ENCODE measurements around the gene SYPL2. TPM values are rescaled to one million over a fixed set of nuclear protein-coding genes. Genes with fewer than 3 reads are reported as not detected.

The SYPL2 gene
- polyA plus RNA-seq, 4 donors: 5.6 to 14.0 (median 11.2) TPM

DNA sequence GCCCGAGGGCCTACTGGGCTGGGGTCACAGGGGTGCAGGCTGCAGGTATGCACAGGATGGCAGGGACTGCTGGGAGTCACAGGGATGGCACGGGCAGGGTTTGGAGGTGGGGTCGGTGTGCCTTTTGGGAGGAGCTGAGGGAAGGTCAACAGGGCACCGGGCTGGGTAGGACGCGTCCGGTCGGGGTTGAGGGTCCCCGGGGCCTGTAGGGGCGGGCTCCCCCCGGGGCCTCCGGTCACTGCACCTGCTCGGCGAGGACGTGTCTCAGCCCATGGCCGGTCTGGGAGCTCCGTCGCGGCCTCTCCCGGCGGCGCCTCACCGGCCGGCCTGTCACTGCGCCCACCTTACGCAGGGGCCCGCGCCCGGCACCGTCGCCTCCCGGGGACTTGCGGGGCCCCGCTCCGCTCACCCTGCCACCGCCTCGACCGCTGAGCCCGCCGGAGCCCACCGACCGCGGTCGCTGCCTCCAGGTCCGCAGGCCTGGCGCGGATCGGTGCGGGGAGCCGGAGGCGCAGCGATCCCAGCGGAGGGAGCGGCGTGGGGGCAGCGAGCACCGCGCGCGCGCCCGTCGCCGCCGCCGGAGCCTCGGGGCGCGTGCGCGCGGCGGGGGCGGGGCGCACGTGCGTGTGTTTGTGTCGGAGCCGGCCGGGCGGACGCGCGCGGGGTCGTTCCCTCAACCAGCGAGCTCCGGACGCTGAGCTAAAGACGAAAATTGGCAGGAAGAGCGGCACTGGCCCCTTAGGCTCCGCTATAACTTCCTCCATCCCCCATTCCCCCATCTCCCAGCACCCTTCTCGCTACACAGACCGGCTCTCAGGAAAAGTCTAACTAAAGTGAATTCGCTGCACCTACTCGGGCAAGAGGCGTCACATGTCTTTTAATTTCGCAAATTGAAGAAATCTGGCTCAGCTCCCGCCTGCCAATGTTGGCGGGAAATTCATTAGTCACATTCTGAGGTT is 43.1 kb downstream of the SYPL2 start, which contains the start of gene AMIGO1:
TSS of gene AMIGO1 (minus strand) at position 552 of the 959 bp plus-strand sequence. CDS start 815 bp downstream, outside the sequence.
- no peak for DNase-seq (ENCODE audit: low read depth in 4 of 4, low spot score in 2 of 4)

DNA sequence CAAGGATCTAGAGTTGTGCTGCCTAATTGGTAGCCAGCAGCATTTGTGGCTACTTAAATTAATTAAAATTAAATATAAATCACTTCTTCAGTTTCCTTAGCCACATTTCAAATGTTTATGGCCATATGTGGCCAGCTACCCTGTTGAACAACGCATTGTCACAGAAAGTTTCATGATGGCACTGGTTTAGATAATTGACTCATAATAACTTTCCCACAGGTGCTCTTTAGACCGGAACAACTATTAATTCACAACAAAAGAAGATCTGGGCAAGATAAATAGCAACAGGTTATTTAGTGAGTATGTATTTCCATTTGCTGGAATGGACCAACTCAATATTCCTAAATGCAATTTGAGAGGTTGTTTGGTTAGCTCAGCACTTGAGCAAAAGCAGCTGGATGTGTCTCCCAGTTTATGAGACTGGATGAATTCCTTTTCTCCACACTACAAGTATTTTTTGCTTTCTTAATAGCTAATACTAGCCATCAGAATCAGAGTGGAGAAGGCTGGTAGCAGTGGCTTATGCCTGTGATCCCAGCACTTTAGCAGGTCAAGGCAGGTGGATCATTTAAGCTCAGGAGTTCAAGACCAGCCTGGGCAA is 46.9 kb downstream of the SYPL2 start:
- DNase-seq (ENCODE audit: low read depth in 4 of 4, low spot score in 2 of 4): no peak

- DNase-seq (ENCODE audit: low read depth in 4 of 4, low spot score in 2 of 4): no peak
Observed at GRCh38 chr1:109514846-109515245, 48.5 kb downstream of the SYPL2 start.

DNA sequence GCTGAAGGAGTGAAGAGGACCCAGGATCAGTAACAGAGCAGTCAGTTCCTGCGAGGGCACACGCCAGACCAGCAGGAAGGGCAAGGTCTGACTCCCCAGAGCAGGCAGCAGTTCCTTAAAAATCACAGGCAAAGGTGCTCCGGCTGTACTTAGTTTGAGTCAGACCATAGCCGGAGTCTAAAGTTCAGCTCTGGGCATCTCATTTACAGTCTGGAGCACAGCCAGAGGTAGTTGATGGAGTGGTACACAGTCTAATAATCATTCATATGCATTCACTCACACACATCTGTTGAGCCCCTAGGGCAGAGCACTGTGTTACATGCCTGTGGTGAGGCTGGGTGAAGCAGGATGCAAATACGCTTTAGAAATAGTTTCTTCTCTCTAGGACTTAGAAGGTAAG is 50.5 kb downstream of the SYPL2 start:
- no peak for DNase-seq (ENCODE audit: low read depth in 4 of 4, low spot score in 2 of 4)

GRCh38 chr1:109517337-109517736 is 51.0 kb downstream of the SYPL2 start:
- no peak for DNase-seq (ENCODE audit: low read depth in 4 of 4, low spot score in 2 of 4)

- no peak for DNase-seq (ENCODE audit: low read depth in 4 of 4, low spot score in 2 of 4)
Observed at GRCh38 chr1:109521002-109521951, 54.9 kb downstream of the SYPL2 start.

- DNase-seq (ENCODE audit: low read depth in 4 of 4, low spot score in 2 of 4): no peak
Observed at GRCh38 chr1:109522026-109522425, 55.7 kb downstream of the SYPL2 start.

- DNase-seq (ENCODE audit: low read depth in 4 of 4, low spot score in 2 of 4): no peak
Observed at GRCh38 chr1:109523706-109524105, 57.4 kb downstream of the SYPL2 start.

DNA sequence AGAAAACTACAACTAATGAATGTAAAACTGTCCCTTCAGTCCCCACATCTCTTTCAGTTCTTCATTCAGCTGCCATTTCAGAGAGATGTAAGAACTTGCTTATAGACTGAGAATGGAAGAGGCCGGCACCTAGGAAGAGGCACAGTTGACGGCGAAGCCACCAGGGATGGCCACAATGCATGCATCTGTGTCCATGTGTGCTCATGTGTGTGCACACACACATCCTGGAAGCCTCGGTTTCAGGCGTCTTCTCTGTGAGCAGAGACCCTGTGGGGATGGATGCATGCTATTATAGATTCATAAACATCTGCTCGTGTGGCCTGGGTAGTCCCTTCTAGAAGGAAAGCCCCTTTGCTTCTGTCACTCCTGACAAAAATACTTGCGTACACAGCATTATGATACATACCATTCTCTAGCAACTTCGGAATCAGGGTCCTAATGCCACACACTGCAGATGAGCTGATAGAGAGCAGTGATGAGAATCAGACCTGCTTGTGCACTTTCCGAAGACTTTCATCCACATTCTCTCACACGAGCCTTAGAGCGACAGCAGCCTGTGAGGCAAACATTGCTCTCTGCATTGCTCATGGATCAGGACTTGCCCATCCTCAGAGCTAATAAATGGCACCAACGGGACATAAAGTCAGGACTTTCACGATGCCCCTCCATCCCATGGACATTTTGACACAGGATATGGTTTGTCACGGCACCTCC is 60.9 kb downstream of the SYPL2 start:
- DNase-seq (ENCODE audit: low read depth in 4 of 4, low spot score in 2 of 4): no peak

DNA sequence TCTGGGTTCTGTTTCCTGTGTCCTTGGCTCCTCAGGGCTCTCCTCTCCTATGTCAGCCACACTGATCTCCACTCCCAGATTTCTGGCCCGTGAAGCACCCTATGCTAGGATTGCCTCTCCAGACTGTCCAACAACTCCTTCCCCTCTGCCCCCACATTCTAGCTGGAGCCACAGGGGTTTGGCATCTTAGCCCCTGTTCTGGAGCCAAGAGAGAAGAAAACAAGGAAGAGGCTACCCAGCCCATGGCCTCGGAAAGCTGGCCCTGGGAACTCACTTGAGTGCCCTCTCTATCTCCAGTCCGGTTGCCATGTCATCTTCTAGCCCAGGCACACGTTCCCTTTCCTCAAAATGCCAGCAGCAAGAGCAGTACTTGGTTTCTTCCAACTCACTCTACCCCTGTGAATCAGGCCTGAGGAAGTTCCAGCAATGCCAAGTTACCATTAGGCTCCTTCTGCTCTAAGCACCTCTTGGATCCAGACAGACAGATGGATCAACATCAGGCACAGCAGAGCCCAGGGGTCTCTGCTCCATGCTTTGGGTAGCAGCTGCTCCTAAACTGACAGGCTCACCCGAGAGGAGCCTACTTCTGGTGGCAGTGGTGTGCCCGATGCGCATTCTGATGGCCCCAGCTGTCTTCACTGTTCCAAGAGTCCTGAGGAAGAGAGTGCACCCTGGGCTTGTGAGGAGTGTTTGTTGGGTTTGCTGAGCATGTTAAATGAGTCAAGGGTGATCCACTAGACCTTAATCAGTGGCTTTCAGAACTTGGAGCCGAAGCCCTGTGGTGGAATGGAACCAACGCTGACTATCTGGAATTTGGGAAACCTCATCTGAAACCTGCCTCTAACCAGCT is 61.7 kb downstream of the SYPL2 start:
- no peak for DNase-seq (ENCODE audit: low read depth in 4 of 4, low spot score in 2 of 4)

- no peak for DNase-seq (ENCODE audit: low read depth in 4 of 4, low spot score in 2 of 4)
Observed at GRCh38 chr1:109528712-109529111, 62.4 kb downstream of the SYPL2 start.

DNA sequence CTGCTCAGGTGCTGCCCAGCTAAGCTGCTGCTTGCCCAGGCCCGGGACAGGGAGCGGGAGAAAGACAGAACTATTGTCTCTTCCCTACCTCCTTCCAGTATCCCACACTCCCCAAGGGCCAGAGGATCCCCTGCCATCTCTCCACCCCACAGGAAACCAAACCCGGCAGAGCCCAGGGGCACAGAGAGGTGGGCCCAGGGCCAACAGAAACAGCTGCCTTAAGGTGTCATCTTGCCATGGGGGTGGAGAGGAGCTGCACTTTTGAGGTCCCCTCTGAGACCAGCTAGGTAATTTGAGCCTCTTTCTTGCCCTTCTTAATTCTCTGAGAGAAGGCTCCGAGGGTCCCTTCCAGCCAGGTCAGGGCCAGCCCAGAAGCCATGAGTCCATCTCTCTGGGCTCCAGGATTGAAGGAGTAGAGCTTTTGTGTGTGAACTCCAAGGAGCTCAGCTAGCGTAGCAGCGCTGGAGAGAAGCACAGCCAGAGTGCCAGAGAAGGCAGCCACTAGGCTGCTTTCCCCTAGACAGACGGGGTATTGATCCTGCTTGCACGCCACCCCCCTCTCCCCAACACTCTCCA is 63.6 kb downstream of the SYPL2 start:
- DNase-seq (ENCODE audit: low read depth in 4 of 4, low spot score in 2 of 4): no peak

DNA sequence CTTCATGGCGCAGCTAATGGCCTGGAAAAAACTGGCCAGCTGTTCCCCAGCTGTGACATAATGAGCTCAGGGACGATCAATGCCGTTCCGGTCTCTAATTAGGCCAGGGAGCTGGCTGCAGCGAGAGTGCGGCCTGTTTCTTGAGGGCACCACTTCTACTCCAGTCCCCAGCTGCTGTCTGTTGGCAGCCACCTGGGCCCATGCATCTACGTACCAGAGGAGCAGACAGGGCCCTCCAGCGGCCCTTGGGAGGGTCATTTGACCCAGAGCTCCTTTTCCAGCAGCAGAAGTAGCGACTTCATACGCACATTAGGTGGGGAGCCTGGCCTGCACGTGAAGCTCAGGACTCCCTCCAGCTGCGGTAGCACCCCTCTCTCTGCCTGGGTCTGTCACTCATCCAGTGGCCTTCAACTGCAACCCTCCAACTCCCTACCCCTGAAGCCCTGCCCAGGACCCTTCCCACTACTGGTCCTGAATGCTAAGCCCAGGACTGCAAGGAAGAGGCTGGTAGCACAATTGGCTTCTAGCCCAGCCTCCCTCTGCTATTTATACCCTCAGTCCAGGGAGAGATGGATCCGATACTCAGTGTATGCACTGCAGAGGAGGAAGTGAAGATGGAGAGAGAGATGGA is 64.2 kb downstream of the SYPL2 start:
- DNase-seq (ENCODE audit: low read depth in 4 of 4, low spot score in 2 of 4): no peak

GRCh38 chr1:109531380-109531779 is 65.0 kb downstream of the SYPL2 start:
- no peak for DNase-seq (ENCODE audit: low read depth in 4 of 4, low spot score in 2 of 4)

Measured in left renal cortex interstitium (tissue), 4 donors.